Measurements from ENCODE around the gene SLC51A. TPM values are rescaled to one million over a fixed set of nuclear protein-coding genes. Genes with fewer than 3 reads are reported as not detected.
"Not testable (repeated sequence)": the region's sequence is repeated elsewhere in the genome, so short reads cannot be mapped to it uniquely, and the experiment has no call there.

The SLC51A gene
- total RNA-seq, 1 experiment from 2014 or later, result not detected

DNA sequence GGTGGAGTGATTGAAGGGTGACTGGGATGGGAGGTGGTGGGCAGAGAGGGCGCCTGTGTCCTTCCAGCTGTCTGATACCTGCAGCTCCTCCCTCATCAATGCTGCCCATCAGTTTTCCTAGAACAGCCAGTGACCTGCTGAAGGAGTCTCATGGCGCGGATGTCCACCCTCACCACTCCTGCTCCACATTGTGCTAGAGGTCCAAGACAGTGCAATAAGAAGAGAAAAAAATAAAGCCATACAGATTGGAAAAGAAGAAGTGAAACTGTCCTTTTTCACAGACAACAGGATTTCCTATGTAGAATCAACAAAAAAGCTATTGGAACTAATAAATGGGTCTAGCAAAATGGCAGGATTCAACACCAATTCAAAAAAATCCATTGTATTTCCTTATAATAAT is 12.5 kb upstream of the SLC51A start:
- ChIA-PET CTCF (no interaction called here), POLR2A (no interaction called here)
- H3K4me1 ChIP-seq, result no peaks in the 10 kb centered on the region
- H3K9me3 ChIP-seq, result no peaks in the 10 kb centered on the region; the same call in 1 of the 2 replicates
- H3K27me3 Mint-ChIP-seq (ENCODE audit: insufficient read depth, unreplicated experiment), result no peaks in the 10 kb centered on the region
- BruUV-seq (replicated peaks), result no TSS peak
- H3K4me1 Mint-ChIP-seq (ENCODE audit: low read depth, unreplicated experiment), result no peaks in the 10 kb centered on the region
- peaks cover 5% of the 10 kb centered on the region for H3K36me3 Mint-ChIP-seq (ENCODE audit: insufficient read depth, unreplicated experiment)
- no peak for DNase-seq
- H3K27ac Mint-ChIP-seq (ENCODE audit: unreplicated experiment), result no peak overlapping the region
- H3K4me3 Mint-ChIP-seq (ENCODE audit: unreplicated experiment), result no peak overlapping the region
- no peaks in the 10 kb centered on the region for H3K27me3 ChIP-seq (replicated peaks; ENCODE audit: control insufficient read depth, insufficient read depth, low read length)
- H3K36me3 ChIP-seq (ENCODE audit: control insufficient read depth, insufficient read depth, low read length), result no peaks in the 10 kb centered on the region
- no peak overlapping the region for H3K4me3 ChIP-seq (ENCODE audit: low read depth, low read length)
- intact Hi-C loops (cut with micrococcal nuclease; ENCODE audit: unreplicated experiment), result no loop called here
- no peaks in the 10 kb centered on the region for H3K9me3 Mint-ChIP-seq (ENCODE audit: unreplicated experiment)
- TF ChIP-seq, protein P1, sequence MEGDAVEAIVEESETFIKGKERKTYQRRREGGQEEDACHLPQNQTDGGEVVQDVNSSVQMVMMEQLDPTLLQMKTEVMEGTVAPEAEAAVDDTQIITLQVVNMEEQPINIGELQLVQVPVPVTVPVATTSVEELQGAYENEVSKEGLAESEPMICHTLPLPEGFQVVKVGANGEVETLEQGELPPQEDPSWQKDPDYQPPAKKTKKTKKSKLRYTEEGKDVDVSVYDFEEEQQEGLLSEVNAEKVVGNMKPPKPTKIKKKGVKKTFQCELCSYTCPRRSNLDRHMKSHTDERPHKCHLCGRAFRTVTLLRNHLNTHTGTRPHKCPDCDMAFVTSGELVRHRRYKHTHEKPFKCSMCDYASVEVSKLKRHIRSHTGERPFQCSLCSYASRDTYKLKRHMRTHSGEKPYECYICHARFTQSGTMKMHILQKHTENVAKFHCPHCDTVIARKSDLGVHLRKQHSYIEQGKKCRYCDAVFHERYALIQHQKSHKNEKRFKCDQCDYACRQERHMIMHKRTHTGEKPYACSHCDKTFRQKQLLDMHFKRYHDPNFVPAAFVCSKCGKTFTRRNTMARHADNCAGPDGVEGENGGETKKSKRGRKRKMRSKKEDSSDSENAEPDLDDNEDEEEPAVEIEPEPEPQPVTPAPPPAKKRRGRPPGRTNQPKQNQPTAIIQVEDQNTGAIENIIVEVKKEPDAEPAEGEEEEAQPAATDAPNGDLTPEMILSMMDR (IDR thresholded peaks at IDR 0.05; ENCODE audit: insufficient read depth in 1 of 2, low read depth in 1 of 2, low read length in 1 of 2, severe bottlenecking in 1 of 2, unreplicated experiment in 1 of 2), result no peak

DNA sequence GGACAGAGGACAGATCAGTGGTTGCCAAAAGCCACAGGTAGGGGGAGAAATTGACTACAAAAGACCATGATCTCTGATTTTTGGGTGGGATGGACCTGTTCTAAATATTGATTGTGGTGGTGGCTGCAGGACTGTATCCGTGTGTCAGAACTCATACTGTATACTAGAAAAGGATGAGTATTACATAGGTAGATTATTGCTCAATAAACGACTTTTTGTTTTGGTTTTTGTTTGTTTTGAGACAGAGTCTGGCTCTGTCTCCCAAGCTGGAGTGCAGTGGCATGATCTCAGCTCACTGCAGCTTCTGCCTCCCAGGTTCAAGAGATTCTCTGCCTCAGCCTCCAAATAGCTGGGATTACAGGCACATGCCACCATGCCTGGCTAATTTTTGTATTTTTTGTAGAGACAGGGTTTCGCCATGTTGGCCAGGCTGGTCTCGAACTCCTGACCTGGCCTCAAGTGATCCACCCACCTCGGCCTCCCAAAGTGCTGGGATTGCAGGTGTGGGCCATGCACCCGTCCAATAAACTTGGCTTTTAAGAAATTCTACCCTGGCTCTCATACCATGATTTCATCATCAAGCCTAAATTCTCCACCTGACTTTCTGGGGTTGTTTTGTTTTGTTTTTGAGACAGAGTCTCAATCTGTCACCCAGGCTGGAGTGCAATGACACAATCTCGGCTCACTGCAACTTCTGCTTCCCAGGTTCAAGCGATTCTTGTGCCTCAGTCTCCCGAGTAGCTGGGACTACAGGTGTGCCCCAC is 10.7 kb upstream of the SLC51A start:
- H3K4me1 Mint-ChIP-seq (ENCODE audit: low read depth, unreplicated experiment); H3K4me3 ChIP-seq (ENCODE audit: low read depth, low read length); H3K9me3 Mint-ChIP-seq (ENCODE audit: unreplicated experiment); H3K27ac Mint-ChIP-seq (ENCODE audit: unreplicated experiment); H3K27me3 ChIP-seq (replicated peaks; ENCODE audit: control insufficient read depth, insufficient read depth, low read length); CTCF ChIA-PET; H3K9me3 ChIP-seq; DNase-seq; H3K27me3 Mint-ChIP-seq (ENCODE audit: insufficient read depth, unreplicated experiment); H3K4me1 ChIP-seq; H3K4me3 Mint-ChIP-seq (ENCODE audit: unreplicated experiment); H3K36me3 ChIP-seq (ENCODE audit: control insufficient read depth, insufficient read depth, low read length); POLR2A ChIA-PET; H3K36me3 Mint-ChIP-seq (ENCODE audit: insufficient read depth, unreplicated experiment); intact Hi-C loops (cut with micrococcal nuclease; ENCODE audit: unreplicated experiment); BruUV-seq (replicated peaks): not testable (repeated sequence)

DNA sequence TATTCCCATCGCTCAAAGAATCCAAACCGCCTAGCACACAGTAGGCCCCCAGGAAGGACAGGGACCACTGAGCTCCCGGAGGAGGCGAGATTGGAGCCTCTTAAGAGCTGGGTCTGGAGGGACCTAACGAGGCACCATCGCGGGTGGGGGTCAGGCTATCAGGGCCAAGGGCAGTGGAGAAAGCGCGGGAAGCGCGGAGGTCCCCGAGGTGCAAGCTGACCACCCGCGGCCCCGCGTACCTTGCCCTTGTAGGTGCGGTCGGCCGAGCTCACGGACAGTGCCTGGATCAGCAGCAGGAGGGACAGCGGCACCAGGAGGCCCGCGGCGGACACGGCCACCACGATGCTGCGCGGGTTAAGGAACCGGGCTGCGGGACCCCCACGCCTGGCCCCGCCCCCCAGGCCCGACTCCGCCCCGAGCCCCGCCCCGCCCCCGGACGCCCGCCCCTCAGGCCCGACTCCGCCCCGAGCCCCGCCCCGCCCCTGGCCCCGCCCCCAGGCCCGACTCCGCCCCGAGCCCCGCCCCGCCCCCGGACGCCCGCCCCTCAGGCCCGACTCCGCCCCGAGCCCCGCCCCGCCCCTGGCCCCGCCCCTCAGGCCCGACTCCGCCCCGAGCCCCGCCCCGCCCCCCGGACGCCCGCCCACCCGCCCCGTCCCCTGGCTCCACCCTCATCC is 9.0 kb upstream of the SLC51A start:
- Mint-ChIP-seq H3K27me3 (ENCODE audit: insufficient read depth, unreplicated experiment) (no peaks in the 10 kb centered on the region), H3K27ac (ENCODE audit: unreplicated experiment) (no peak overlapping the region), H3K4me3 (ENCODE audit: unreplicated experiment) (peak overlapping the region; percentile 77), H3K9me3 (ENCODE audit: unreplicated experiment) (no peaks in the 10 kb centered on the region), H3K36me3 (ENCODE audit: insufficient read depth, unreplicated experiment) (peaks cover 5% of the 10 kb centered on the region), H3K4me1 (ENCODE audit: low read depth, unreplicated experiment) (no peaks in the 10 kb centered on the region)
- CTCF ChIA-PET, result no interaction called here
- TF ChIP-seq, protein P1 (IDR thresholded peaks at IDR 0.05; ENCODE audit: insufficient read depth in 1 of 2, low read depth in 1 of 2, low read length in 1 of 2, severe bottlenecking in 1 of 2, unreplicated experiment in 1 of 2), result no peak
- Histone ChIP-seq H3K27me3 (replicated peaks; ENCODE audit: control insufficient read depth, insufficient read depth, low read length) (no peaks in the 10 kb centered on the region), H3K36me3 (ENCODE audit: control insufficient read depth, insufficient read depth, low read length) (no peaks in the 10 kb centered on the region), H3K4me3 (ENCODE audit: low read depth, low read length) (peak overlapping the region; percentile 23), H3K9me3 (no peaks in the 10 kb centered on the region; the same call in 1 of the 2 replicates), H3K4me1 (no peaks in the 10 kb centered on the region)
- no peak for DNase-seq
- no TSS peak for BruUV-seq (replicated peaks)
- intact Hi-C loops (cut with micrococcal nuclease; ENCODE audit: unreplicated experiment), result no loop called here
- POLR2A ChIA-PET, result no interaction called here
